Activated CD4-positive, alpha-beta T cell treated with anti-CD3 and anti-CD28 coated beads, Interleukin-2, amount 50 U/mL, for 16 hours (primary cell): ENCODE data around the gene ZNF211.
A peak's percentile ranks its signal among the peaks of the same experiment; 100 is the strongest.

Experiments used
- DNase-seq: peaks from one replicate; pipeline ENCODE4 v3.0.0-alpha.2; 2020

The ZNF211 gene

DNA sequence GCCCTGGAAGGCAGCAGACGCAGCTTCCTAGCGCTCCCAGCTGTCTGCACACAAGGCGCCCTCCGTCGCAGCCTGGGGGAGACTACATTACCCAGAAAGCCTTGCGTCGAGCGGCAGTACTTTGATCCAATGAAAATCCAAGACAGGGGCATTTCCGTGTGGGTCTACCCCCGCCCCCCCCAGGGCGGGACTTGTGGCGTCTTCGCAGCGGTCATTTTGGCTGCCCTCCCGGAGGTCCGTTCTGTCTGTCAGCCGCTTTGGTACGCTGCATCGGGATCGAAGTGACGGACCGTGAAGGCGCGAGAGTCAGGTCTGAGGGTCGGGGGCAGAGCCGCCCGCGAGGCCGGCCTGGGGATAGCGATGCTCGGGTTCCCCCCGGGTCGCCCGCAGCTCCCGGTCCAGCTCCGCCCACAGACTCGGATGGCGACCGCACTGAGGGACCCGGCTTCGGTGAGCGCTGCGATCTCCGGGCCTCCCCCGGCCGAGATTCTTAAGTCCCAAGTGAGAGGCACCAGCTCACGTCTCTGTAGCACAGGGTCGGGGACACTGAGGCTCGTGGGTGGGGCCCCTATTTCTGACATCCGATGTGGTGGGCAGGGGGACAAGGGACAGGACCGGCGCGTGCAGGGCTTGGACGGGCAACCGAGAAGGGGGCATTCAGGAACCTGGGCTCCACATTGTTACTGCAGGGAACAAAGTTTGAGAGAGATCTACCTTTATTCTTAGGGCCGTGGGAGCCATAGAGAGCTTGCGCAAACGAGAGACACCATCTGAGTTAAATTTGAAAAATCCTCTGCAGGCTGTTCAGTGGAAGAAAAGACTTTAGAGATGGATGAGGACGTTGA, at the start of gene ZNF211:
ZNF211 (plus strand) TSS at position 182 of the 845 bp plus-strand sequence; CDS start at position 361, 179 bp downstream.
- DNase-seq = peak; percentile 91

DNA sequence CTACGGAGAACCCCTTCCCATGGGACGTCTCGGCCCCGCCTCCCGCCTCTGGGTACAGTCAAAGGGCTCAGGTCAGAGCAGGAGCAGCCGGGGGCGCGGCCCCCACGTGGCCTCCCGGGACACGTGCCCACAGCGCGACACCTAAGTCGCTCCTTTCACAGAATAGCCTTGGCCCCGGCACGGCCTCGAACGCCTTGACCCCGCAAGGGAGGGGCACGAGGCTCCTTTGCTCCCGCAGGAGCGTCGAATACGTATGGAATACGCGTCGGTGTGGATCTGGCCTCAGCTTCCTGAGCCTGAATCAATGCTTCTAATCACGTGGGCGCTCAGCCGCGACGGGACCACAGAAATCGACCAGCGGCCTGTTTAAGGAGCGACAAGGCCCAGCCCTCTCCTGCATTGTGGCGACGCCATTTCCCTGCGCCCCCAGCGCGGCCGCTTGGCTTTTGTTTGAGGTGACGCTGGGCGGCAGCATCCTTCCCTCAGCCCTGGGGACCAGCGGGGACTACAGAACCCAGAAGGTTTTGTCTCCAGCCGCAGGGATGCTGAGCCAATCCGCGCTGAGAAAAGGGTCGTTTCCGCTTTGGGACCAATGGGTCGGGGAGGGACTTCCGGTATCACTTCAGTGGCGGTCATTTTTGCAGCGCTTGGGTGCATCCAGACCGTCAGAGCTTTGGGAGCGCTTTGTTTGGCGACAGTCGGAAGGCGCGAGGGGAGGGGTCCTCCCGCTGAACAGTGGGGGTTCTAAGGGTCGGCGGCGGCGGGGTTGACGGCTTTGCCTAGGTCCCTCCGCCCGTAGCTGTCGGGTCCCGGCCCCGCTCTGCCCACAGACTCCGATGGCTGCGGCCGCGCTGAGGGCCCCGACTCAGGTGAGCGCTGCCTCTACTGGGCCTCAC, 49.2 kb upstream of the ZNF211 start, which contains the start of gene ZIK1:
ZIK1 (plus strand) TSS at position 625 of the 896 bp plus-strand sequence; CDS start at position 837, 212 bp downstream.
- peak; percentile 74 for DNase-seq

GRCh38 chr19:57587529-57587928, 45.4 kb upstream of the ZNF211 start:
- DNase-seq = no peak

GRCh38 chr19:57599377-57599760, 33.6 kb upstream of the ZNF211 start:
- DNase-seq = no peak

- peak; percentile 88 for DNase-seq
These were observed 33.1 kb upstream of the ZNF211 start, which contains the start of gene ZNF530 for GRCh38 chr19:57599761-57600383. Gene ZNF530, plus strand, starts transcription at chr19:57599885. Its CDS starts 4,461 bp downstream, at chr19:57604346.

DNA sequence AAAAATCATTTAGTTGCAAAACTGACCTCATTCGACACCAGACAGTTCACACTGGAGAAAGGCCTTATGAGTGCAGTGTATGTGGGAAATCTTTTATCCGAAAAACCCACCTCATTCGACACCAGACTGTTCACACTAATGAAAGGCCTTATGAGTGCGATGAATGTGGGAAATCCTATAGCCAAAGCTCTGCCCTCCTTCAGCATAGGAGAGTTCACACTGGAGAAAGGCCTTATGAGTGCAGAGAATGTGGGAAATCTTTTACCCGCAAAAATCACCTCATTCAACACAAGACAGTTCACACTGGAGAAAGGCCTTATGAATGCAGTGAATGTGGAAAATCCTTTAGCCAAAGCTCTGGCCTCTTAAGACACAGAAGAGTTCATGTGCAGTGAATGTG, 26.0 kb upstream of the ZNF211 start:
- DNase-seq = no peak

- no peak for DNase-seq
These were observed 21.9 kb upstream of the ZNF211 start for GRCh38 chr19:57611113-57611512.

GRCh38 chr19:57613941-57614743, 18.8 kb upstream of the ZNF211 start, which contains the start of gene ZNF134:
Gene ZNF134, plus strand, starts transcription at chr19:57614242. Its CDS starts 5,227 bp downstream, at chr19:57619469.
- DNase-seq = peak; percentile 92

- no peak for DNase-seq
These were observed 17.6 kb upstream of the ZNF211 start for GRCh38 chr19:57615346-57615745.

GRCh38 chr19:57620673-57621348, 12.2 kb upstream of the ZNF211 start:
- DNase-seq = no peak

GRCh38 chr19:57623091-57623490, 9.9 kb upstream of the ZNF211 start:
- DNase-seq = no peak

- no peak for DNase-seq
These were observed 814 bp downstream of the ZNF211 start for GRCh38 chr19:57633832-57634131.

GRCh38 chr19:57637379-57637778, 4.4 kb downstream of the ZNF211 start:
- no peak for DNase-seq

DNA sequence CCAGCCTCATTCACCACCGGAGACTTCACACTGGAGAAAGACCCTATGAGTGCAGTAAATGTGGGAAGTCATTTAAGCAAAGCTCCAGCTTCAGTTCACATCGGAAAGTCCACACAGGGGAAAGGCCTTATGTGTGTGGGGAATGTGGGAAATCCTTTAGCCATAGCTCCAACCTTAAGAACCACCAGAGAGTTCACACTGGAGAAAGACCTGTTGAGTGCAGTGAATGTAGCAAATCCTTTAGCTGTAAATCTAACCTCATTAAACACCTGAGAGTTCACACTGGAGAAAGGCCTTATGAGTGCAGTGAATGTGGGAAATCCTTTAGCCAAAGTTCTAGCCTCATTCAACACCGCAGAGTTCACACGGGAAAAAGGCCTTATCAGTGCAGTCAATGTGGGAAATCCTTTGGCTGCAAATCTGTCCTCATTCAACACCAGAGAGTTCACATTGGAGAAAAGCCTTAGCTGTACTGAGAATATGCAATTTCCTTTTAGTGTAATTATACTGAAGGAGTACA, 8.8 kb downstream of the ZNF211 start:
- no peak for DNase-seq

GRCh38 chr19:57642396-57643046, 9.6 kb downstream of the ZNF211 start:
- DNase-seq = no peak

DNA sequence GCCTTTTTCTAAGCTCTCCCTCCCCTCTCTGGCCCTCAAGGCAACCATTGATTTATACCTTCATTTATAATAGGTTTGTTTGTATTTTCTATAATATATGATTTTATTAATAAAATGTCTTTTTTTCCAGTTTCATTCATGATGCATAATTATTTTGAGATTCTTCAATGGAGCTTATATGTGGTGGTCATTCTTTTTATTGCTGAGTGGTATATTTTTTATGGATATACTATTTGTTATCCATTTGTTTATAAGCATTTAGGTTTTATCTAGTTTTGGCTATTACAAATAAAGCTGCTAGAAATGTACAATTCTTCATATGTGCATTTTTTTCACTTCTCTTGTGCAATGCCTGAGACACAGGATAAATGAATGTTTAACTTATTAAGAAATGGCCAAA, 10.8 kb downstream of the ZNF211 start:
- no peak for DNase-seq

DNA sequence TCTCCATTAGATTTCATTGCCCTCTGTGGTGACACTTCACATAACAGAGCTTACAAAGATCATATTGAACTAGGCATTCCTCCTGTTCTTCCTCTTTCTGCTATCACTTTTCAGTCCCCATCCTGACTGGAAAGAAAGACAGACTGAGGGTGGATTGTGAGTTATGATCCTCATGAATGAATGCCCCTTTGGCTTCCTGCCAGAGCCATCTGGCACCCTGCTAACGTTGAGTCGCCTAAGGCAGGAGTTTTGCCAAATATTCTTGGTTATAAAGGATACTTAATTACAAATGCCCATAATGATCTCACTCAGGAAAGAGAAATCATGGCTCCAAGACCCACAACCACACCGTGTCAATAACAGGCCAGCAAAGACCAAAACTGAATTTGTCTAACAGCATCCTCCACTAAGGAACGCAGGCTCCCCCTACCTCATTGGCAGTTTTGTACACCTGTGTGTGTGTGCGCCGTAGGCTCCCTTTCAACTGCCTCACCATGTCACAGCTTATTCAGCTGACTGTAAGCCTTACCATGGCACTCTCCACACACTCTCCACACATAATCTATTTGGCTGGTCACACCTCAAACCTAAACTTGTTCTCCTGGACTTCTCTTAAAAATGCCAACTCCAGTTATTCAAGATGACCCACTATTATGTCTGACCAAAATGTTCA, 15.5 kb downstream of the ZNF211 start:
- no peak for DNase-seq

DNA sequence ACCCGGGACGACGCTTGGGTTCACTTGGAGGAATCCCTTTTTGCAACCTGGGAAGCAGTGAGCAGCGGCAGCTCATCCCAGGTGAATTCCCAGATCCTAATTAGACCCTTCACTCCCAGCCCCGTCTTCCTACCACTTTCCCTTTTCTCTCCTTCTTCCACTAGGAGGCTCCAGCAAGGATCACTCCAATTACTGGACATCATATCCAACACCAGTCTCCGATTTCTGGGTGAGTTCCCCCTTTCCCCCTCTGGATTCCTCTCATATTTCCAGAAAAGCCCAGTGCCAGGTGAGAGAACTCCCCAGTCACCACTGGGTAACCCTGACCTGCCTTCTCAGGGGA, 18.7 kb downstream of the ZNF211 start:
- no peak for DNase-seq

- DNase-seq = no peak
These were observed 20.7 kb downstream of the ZNF211 start for GRCh38 chr19:57653689-57654088.

GRCh38 chr19:57655443-57655842, 22.5 kb downstream of the ZNF211 start:
- no peak for DNase-seq
